Liver (tissue), 9 donors: Measurements from ENCODE around the gene TAOK2. TPM values are rescaled to one million over a fixed set of nuclear protein-coding genes. Genes with fewer than 3 reads are reported as not detected.

Experiments used
- DNase-seq: peaks from one replicate; pipeline ENCODE4 v3.0.0-alpha.2; 2017; ENCODE audit warnings: low spot score
- H3K27ac ChIP-seq, 2 donors: one replicate each; pipeline ENCODE4 v1.7.0; 2013; ENCODE audit warnings: inconsistent platforms in 2 of 2, low read length in 2 of 2, control low read depth in 1 of 2, low read depth in 1 of 2, mild to moderate bottlenecking in 1 of 2
- H3K27me3 ChIP-seq, 4 donors: one replicate each; pipeline versions ENCODE4 v1.6.1 to v1.7.0; 2013; ENCODE audit warnings: low read length in 3 of 4, inconsistent platforms in 1 of 4, mild to moderate bottlenecking in 1 of 4, moderate library complexity in 1 of 4; ENCODE audit not compliant: control insufficient read depth in 4 of 4, insufficient read depth in 4 of 4
- H3K36me3 ChIP-seq, 4 donors: one replicate each; pipeline versions ENCODE4 v1.6.1 to v1.7.0; 2013; ENCODE audit warnings: low read length in 3 of 4, mild to moderate bottlenecking in 3 of 4, low read depth in 1 of 4, moderate library complexity in 1 of 4; ENCODE audit not compliant: control insufficient read depth in 4 of 4, insufficient read depth in 3 of 4
- H3K4me1 ChIP-seq, 4 donors: one replicate each; pipeline versions ENCODE4 v1.6.1 to v1.7.0; 2013; ENCODE audit warnings: low read length in 3 of 4, mild to moderate bottlenecking in 3 of 4, moderate library complexity in 1 of 4; ENCODE audit not compliant: control insufficient read depth in 4 of 4, insufficient read depth in 4 of 4
- H3K4me3 ChIP-seq, 3 donors: one replicate each; pipeline versions ENCODE4 v1.6.1 to v1.7.0; 2013; ENCODE audit warnings: low read length in 3 of 3, control low read depth in 1 of 3, low read depth in 1 of 3, mild to moderate bottlenecking in 1 of 3
- H3K9ac ChIP-seq, 2 donors: one replicate each; pipeline ENCODE4 v1.7.0; 2013; ENCODE audit warnings: low read length in 2 of 2, mild to moderate bottlenecking in 2 of 2, moderate library complexity in 2 of 2, control low read depth in 1 of 2, low read depth in 1 of 2
- H3K9me3 ChIP-seq, 4 donors: one replicate each; pipeline versions ENCODE4 v1.6.1 to v1.7.0; 2013; ENCODE audit warnings: low read length in 3 of 4; ENCODE audit not compliant: control insufficient read depth in 4 of 4
- ATF3 ChIP-seq: IDR thresholded peaks from 2 replicates; pipeline ENCODE4 v1.6.1; 2016; ENCODE audit warnings: antibody characterized with exemption
- CTCF ChIP-seq: fragments of 150-350 bp; IDR thresholded peaks from 2 replicates; pipeline ENCODE4 v1.5.1; 2017; ENCODE audit warnings: improper control_type of control experiment, low read depth, low read length; ENCODE audit not compliant: missing input control
- EGR1 ChIP-seq, 2 donors: IDR thresholded peaks; 2 replicates each; pipeline ENCODE4 v1.6.1; 2016 to 2018; ENCODE audit warnings: antibody characterized with exemption in 2 of 2, low read depth in 2 of 2
- FOXA1 ChIP-seq: IDR thresholded peaks from 2 replicates; pipeline ENCODE4 v1.6.1; 2016; ENCODE audit warnings: antibody characterized with exemption
- FOXA2 ChIP-seq: IDR thresholded peaks from 2 replicates; pipeline ENCODE4 v1.6.1; 2016; ENCODE audit warnings: antibody characterized with exemption
- GABPA ChIP-seq, 2 donors: IDR thresholded peaks in 1 of 2; conservative IDR thresholded peaks in 1 of 2; 2 replicates each; pipeline ENCODE4 v1.6.1; 2016; ENCODE audit warnings: antibody characterized with exemption in 2 of 2, mild to moderate bottlenecking in 1 of 2, moderate library complexity in 1 of 2
- HNF4A ChIP-seq, 2 donors: conservative IDR thresholded peaks; 2 replicates each; pipeline ENCODE4 v1.6.1; 2016; ENCODE audit warnings: antibody characterized with exemption in 2 of 2, mild to moderate bottlenecking in 2 of 2
- HNF4G ChIP-seq: IDR thresholded peaks from 2 replicates; pipeline ENCODE4 v1.6.1; 2016; ENCODE audit warnings: antibody characterized with exemption
- JUND ChIP-seq, 2 donors: IDR thresholded peaks; 2 replicates each; pipeline ENCODE4 v1.6.1; 2016; ENCODE audit warnings: antibody characterized with exemption in 2 of 2
- MAX ChIP-seq: IDR thresholded peaks from 2 replicates; pipeline ENCODE4 v1.6.1; 2016; ENCODE audit warnings: antibody characterized with exemption
- NR2F2 ChIP-seq: IDR thresholded peaks from 2 replicates; pipeline ENCODE4 v1.6.1; 2016; ENCODE audit warnings: antibody characterized with exemption
- RAD21 ChIP-seq, 2 donors: IDR thresholded peaks; 2 replicates each; pipeline ENCODE4 v1.6.1; 2016; ENCODE audit warnings: antibody characterized with exemption in 2 of 2, mild to moderate bottlenecking in 2 of 2
- REST ChIP-seq: IDR thresholded peaks from 2 replicates; pipeline ENCODE4 v1.6.1; 2016; ENCODE audit warnings: antibody characterized with exemption, mild to moderate bottlenecking
- RXRA ChIP-seq, 2 donors: IDR thresholded peaks; 2 replicates each; pipeline ENCODE4 v1.6.1; 2017 to 2018; ENCODE audit warnings: antibody characterized with exemption in 2 of 2, mild to moderate bottlenecking in 1 of 2
- SP1 ChIP-seq: IDR thresholded peaks from 2 replicates; pipeline ENCODE4 v1.6.1; 2018; ENCODE audit warnings: antibody characterized with exemption, mild to moderate bottlenecking
- TAF1 ChIP-seq: conservative IDR thresholded peaks from 2 replicates; pipeline ENCODE4 v1.6.1; 2016; ENCODE audit warnings: antibody characterized with exemption, mild to moderate bottlenecking
- YY1 ChIP-seq: IDR thresholded peaks from 2 replicates; pipeline ENCODE4 v1.6.1; 2016; ENCODE audit warnings: antibody characterized with exemption, mild to moderate bottlenecking
- ZBTB33 ChIP-seq: IDR thresholded peaks from 2 replicates; pipeline ENCODE4 v1.6.1; 2016; ENCODE audit warnings: antibody characterized with exemption
- WGBS: extraction: QIAGEN DNeasy Blood & Tissue Kit; methylation state at CpG from one replicate; pipeline ENCODE4 v1.1.7; 2013; 5-methylcytosine and 5-hydroxymethylcytosine counted together
- polyA plus RNA-seq, 2 donors: library from polyadenylated mRNA; stranded (reverse) in 1 of 2; unstranded in 1 of 2; fragments of 200-250 nt in 1 of 2; fragments of >200 nt in 1 of 2; fragmentation: Nextera tagmentation in 1 of 2; extraction: Ambion mirVana in 1 of 2; gene quantifications; one replicate each; pipeline versions ENCODE4 v1.2.1 to v1.2.3, GENCODE V29; 2013 to 2015
- total RNA-seq, 2 donors: library from RNA; depleted of rRNA; stranded (reverse); fragments of >200 nt; gene quantifications; one replicate each; pipeline ENCODE4 v1.2.3, GENCODE V29; 2014
- donor health status: healthy.
- donor health status: healthy.
- donor health status: healthy.
- donor health status: healthy.
- donor health status: healthy.

TAOK2 gene
- total and polyA plus RNA-seq, 4 donors, result 2.2 to 27.9 (median 16.0) TPM

- 64% methylated on average over 7 of the region's 7 CpGs for WGBS
- Histone ChIP-seq H3K4me3 (no peak overlapping the region), H3K27ac (no peak overlapping the region), H3K4me1 (peaks cover 2 to 26% (median 18%) of the 10 kb centered on the region in 4 donors), H3K27me3 (no peaks in the 10 kb centered on the region), H3K36me3 (peaks cover 10 to 52% (median 18%) of the 10 kb centered on the region in 4 donors), H3K9ac (no peak overlapping the region), H3K9me3 (no peaks in the 10 kb centered on the region)
- TF ChIP-seq ATF3 (no peak), TAF1 (no peak), FOXA2 (no peak), YY1 (no peak)
- no peak for DNase-seq
These were observed 18.8 kb downstream of the TAOK2 start for GRCh38 chr16:29992344-29992967.

GRCh38 chr16:29993191-29993902 is 19.7 kb downstream of the TAOK2 start:
- Histone ChIP-seq H3K4me1 (peaks cover 2 to 26% (median 18%) of the 10 kb centered on the region in 4 donors), H3K9ac (no peak overlapping the region), H3K9me3 (no peaks in the 10 kb centered on the region), H3K27me3 (no peaks in the 10 kb centered on the region), H3K27ac (no peak overlapping the region), H3K36me3 (peaks cover 5 to 43% (median 13%) of the 10 kb centered on the region in 4 donors), H3K4me3 (no peak overlapping the region)
- no peak for DNase-seq
- WGBS, result 94% methylated on average over 25 of the region's 25 CpGs
- TF ChIP-seq CTCF, result no peak
- no peak for TF ChIP-seq YY1
- no peak for TF ChIP-seq RXRA (IDR thresholded peaks at IDR 0.05)
- TF ChIP-seq SP1, result no peak
- no peak for TF ChIP-seq TAF1
- no peak for TF ChIP-seq NR2F2
- no peak for TF ChIP-seq ZBTB33
- no peak for TF ChIP-seq MAX
- no peak for TF ChIP-seq EGR1 (IDR thresholded peaks at IDR 0.05; ENCODE audit: low read depth in 2 of 2)
- TF ChIP-seq FOXA1, result no peak
- no peak for TF ChIP-seq FOXA2
- TF ChIP-seq HNF4A (conservative IDR thresholded peaks at IDR 0.05), result no peak
- TF ChIP-seq ATF3, result no peak
- TF ChIP-seq REST, result no peak
- no peak for TF ChIP-seq JUND (IDR thresholded peaks at IDR 0.05)
- no peak for TF ChIP-seq HNF4G
- TF ChIP-seq GABPA (IDR thresholded peaks at IDR 0.05 in 1 of 2, conservative IDR thresholded peaks at IDR 0.05 in 1 of 2), result no peak
- TF ChIP-seq RAD21 (IDR thresholded peaks at IDR 0.05), result no peak
